Astrocyte of the cerebellum (primary cell): ENCODE data around the gene NUP214.

Source experiments
- DNase-seq: peaks from one replicate; pipeline ENCODE4 v3.0.0-alpha.2; 2011; ENCODE audit warnings: low read depth
- H3K4me3 ChIP-seq: 2 replicates; pipeline ENCODE4 v1.5.1; 2011; ENCODE audit warnings: mild to moderate bottlenecking, low read depth, low read length, moderate library complexity
- CTCF ChIP-seq: IDR thresholded peaks from 2 replicates; pipeline ENCODE4 v1.5.1; 2012; ENCODE audit warnings: low read length, low read depth, moderate library complexity, mild to moderate bottlenecking; ENCODE audit errors: missing control alignments
- in situ Hi-C: cut with HindIII; loops from 2 replicates; pipeline ENCODE4 v1.10.0; 2017; ENCODE audit warnings: low sequenced_read_pairs

Gene NUP214

GRCh38 chr9:131125038-131125287, 423 bp upstream of the NUP214 start:
- peak overlapping the region; percentile 96 for H3K4me3 ChIP-seq
- in situ Hi-C loops = loop anchor here (25.0 kb wide), 1 partner anchor 312 kb away; no protein-coding TSS in a partner anchor
- no peak for TF ChIP-seq CTCF
- no peak for DNase-seq

GRCh38 chr9:131126059-131126426, 657 bp downstream of the NUP214 start:
- DNase-seq = no peak
- H3K4me3 ChIP-seq = peak overlapping the region; percentile 96
- in situ Hi-C loops = loop anchor here (25.0 kb wide), 1 partner anchor 311 kb away; no protein-coding TSS in a partner anchor
- no peak for TF ChIP-seq CTCF

GRCh38 chr9:131129183-131129582, 3.8 kb downstream of the NUP214 start:
- no peak for TF ChIP-seq CTCF
- in situ Hi-C loops = loop anchor here (25.0 kb wide), 1 partner anchor 308 kb away; no protein-coding TSS in a partner anchor
- DNase-seq = no peak
- no peak overlapping the region for H3K4me3 ChIP-seq

- no peak overlapping the region for H3K4me3 ChIP-seq
- DNase-seq = no peak
- no peak for TF ChIP-seq CTCF
- in situ Hi-C loops = loop anchor here (25.0 kb wide), 1 partner anchor 299 kb away; no protein-coding TSS in a partner anchor
Measured at GRCh38 chr9:131138676-131139075, 13.3 kb downstream of the NUP214 start.

- no peak for TF ChIP-seq CTCF
- no peak overlapping the region for H3K4me3 ChIP-seq
- in situ Hi-C loops = loop anchor here (25.0 kb wide), 1 partner anchor 297 kb away; no protein-coding TSS in a partner anchor
- DNase-seq = no peak
Measured at GRCh38 chr9:131140112-131140511, 14.7 kb downstream of the NUP214 start.

- in situ Hi-C loops = loop anchor here (25.0 kb wide), 1 partner anchor 297 kb away; no protein-coding TSS in a partner anchor
- TF ChIP-seq CTCF = no peak
- no peak for DNase-seq
- no peak overlapping the region for H3K4me3 ChIP-seq
Measured at GRCh38 chr9:131140550-131140949, 15.2 kb downstream of the NUP214 start.

GRCh38 chr9:131142160-131142559, 16.8 kb downstream of the NUP214 start:
- DNase-seq = no peak
- no peak overlapping the region for H3K4me3 ChIP-seq
- in situ Hi-C loops = loop anchor here (25.0 kb wide), 1 partner anchor 295 kb away; no protein-coding TSS in a partner anchor
- no peak for TF ChIP-seq CTCF
